ENCODE results near the gene SGCE. TPM values are rescaled to one million over a fixed set of nuclear protein-coding genes. Genes with fewer than 3 reads are reported as not detected.

The SGCE gene
- total and polyA plus RNA-seq, 2 experiments from 2014 or later: 46.1 to 54.8 TPM

- no peaks in the 10 kb centered on the region for H3K79me2 ChIP-seq (replicated peaks; ENCODE audit: insufficient read depth)
- peaks cover 5% of the 10 kb centered on the region; the same call in 1 of the 2 replicates for H3K4me1 ChIP-seq (ENCODE audit: insufficient read depth)
- H3K27ac Mint-ChIP-seq: no peak overlapping the region
- H4K20me1 ChIP-seq (replicated peaks; ENCODE audit: insufficient read depth): no peaks in the 10 kb centered on the region
- no peak overlapping the region for H3K4me3 ChIP-seq
- DNase-seq (ENCODE audit: low spot score) (no peak), ATAC-seq (peak; percentile 54; the same call in 2 of the 3 replicates)
- H3K27me3 Mint-ChIP-seq (ENCODE audit: insufficient read depth, low read depth, poor library complexity): peaks cover 2% of the 10 kb centered on the region
- H3K27ac ChIP-seq (ENCODE audit: low read depth): no peak overlapping the region
- H3F3A ChIP-seq (replicated peaks; ENCODE audit: low read depth): no peaks in the 10 kb centered on the region
- no peaks in the 10 kb centered on the region for H3K27me3 ChIP-seq (ENCODE audit: insufficient read depth)
- H3K9me3 Mint-ChIP-seq: no peaks in the 10 kb centered on the region
- H3K36me3 Mint-ChIP-seq (ENCODE audit: low read depth): no peaks in the 10 kb centered on the region
- H2AFZ ChIP-seq: no peak overlapping the region
- TF ChIP-seq ZNF462 (CRISPR knock-in tag; IDR thresholded peaks at IDR 0.05) (no peak), EZH2 (IDR thresholded peaks at IDR 0.05; ENCODE audit: low read depth, unreplicated experiment) (no peak), EZH2phosphoT487 (IDR thresholded peaks at IDR 0.05; ENCODE audit: unreplicated experiment) (no peak), ZNF331 (CRISPR knock-in tag; IDR thresholded peaks at IDR 0.05; ENCODE audit: low read depth) (no peak), CREB1 (CRISPR knock-in tag; IDR thresholded peaks at IDR 0.05; ENCODE audit: low read depth) (no peak), ETS1 (IDR thresholded peaks at IDR 0.05) (no peak), POLR2AphosphoS5 (IDR thresholded peaks at IDR 0.05; ENCODE audit: low read depth) (no peak), REST (IDR thresholded peaks at IDR 0.05; ENCODE audit: unreplicated experiment) (no peak), JUNB (IDR thresholded peaks at IDR 0.05; ENCODE audit: unreplicated experiment) (no peak), ZNF114 (CRISPR knock-in tag; IDR thresholded peaks at IDR 0.05) (no peak), CTCF (conservative IDR thresholded peaks at IDR 0.05; ENCODE audit: low read depth in 2 of 2) (no peak), NANOG (IDR thresholded peaks at IDR 0.05; ENCODE audit: borderline replicate concordance) (no peak), STAT1 (IDR thresholded peaks at IDR 0.05; ENCODE audit: unreplicated experiment) (no peak)
- H3K4me3 Mint-ChIP-seq: no peak overlapping the region
- peaks cover 4% of the 10 kb centered on the region; the same call in 2 of the 3 replicates for H3K4me1 Mint-ChIP-seq
- no peak overlapping the region for H3K4me2 ChIP-seq
- H3K9me2 ChIP-seq (ENCODE audit: insufficient read depth): no peaks in the 10 kb centered on the region
- no peaks in the 10 kb centered on the region for H3K36me3 ChIP-seq (ENCODE audit: insufficient read depth)
These were observed 35.2 kb downstream of the SGCE start for GRCh38 chr7:94620703-94621118.

All from GM23338 (cell line).